Measurements from ENCODE around the gene STK17A.
A peak's percentile ranks its signal among the peaks of the same experiment; 100 is the strongest.
"Not testable (repeated sequence)": the region's sequence is repeated elsewhere in the genome, so short reads cannot be mapped to it uniquely, and the experiment has no call there.

The STK17A gene

DNA sequence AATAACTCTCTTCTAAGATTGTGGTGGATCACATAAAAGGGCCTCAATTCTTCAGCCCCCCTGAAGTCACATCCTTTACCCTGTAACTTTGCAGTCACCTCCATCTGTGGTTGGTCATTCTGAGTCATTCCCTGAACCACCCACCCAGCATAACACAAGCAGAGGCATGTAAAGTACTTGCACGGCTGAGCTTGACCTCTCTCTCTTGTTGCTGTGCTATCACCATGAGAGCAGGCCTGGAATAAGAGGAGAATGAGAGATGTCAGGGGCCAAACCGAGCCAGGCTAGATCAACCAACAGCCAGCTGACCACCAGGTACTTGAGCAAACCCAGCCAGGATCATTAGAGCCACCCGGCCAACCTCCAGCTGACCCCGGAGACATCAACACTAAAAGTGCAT is 13.5 kb upstream of the STK17A start:
- DNase-seq (ENCODE audit: low read depth) = peak; percentile 88

DNA sequence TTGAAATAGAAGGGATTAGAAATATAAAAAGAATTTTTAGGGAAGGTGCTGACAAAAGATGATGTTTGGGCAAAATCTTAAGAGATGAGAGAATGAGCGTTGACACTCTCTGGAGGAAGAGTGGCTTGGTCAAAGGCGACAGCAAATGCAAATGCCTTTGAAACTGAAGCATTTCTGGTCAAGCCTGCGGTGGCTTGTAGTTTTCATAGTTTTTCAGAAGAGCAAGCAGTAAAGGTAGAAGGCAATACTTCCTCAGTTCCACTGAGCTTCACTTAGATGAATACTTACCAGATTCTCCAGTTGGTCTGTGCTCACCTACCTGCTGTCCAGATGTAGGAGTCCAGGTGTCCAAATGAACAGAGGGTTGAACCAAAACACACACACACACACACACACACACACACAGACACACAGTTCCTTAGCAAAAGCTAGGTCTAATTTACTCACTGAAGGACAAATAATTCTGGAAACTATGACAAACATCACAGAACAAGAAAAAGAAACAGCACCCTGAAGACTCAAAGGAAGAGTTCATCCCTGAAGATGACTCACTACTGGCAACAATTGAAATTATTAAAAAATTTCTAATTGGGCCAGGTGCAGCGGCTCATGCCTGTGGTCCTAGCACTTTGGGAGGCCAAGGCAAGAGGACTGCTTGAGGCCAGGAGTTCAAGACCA is 12.1 kb upstream of the STK17A start:
- DNase-seq (ENCODE audit: low read depth) = no peak

DNA sequence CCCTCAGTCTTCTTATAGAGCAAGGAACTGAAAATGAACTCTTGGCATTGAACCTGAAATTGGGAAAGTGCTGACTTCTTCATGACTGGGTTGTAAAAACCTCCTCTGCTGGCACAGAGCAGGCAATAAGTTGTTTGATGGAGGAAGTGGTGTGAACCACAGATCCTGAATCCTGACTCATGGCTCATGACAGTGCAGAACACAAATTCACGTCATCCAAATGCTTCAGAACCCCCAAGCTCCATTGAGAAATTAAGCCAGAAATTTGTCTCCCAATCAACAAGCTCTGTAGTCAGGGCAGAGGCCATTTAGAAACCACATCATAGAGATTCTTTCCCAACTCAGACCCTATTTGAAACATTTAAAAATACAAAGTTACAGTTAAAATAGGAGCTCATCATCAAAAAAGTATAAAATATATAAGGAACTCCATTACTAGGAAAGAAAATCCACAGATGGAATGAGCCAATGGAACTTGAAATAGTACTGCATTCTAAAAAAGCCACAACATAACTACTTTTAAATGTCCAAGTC is 10.3 kb upstream of the STK17A start:
- peak; percentile 100 for DNase-seq (ENCODE audit: low read depth)

DNA sequence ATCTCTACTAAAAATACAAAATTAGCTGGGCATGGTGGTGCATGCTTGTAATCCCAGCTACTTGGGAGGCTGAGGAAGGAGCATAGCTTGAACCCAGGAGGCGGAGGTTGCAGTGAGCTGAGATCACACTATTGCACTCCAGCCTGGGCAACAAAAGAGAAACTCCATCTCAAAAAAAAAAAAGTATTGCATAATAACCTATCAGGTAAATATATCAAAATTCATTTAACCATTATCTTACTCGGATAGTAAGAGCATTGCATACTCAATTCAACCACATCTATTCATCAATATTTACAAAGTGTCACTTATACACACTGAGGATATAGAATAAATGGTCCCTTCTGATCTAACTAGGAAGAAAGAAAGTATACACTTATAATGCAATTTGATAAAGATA is 9.1 kb upstream of the STK17A start:
- DNase-seq (ENCODE audit: low read depth) = not testable (repeated sequence)

DNA sequence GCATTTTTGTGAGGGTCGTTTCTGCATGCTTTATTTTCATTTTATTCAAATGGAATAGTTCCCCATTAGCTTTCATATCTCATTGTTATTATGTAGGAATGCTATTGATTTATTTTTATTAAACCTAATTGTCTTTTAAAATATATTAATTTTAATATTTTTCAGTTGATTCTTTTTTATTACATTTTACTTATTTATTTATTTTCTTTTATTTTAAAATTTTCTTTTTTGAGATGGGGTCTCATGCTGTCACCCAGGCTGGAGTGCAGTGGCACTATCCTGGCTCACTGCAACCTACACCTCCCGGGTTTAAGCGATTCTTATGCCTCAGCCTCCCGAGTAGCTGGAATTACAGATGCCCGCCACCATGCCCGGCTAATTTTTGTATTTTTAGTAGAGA is 7.4 kb upstream of the STK17A start:
- no peak for DNase-seq (ENCODE audit: low read depth)

DNA sequence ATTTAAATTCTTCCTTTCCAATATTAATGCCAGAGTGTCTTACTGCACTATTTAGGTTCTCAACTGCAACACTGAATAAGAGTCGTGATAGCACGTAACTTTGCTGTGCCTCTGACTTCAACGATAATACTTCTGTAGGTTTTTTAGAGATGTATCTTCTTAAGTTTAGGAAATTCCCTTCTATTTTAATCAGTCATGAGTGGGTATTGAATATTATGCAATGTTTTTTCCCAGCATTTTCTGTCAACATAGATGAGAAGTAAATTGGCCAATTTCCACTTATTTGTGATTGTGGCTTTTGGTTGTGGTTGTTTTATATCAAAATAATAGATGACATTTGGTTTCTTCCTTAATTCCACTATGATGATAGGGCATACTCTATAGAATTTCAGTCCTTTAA is 6.7 kb upstream of the STK17A start:
- DNase-seq (ENCODE audit: low read depth) = no peak

DNA sequence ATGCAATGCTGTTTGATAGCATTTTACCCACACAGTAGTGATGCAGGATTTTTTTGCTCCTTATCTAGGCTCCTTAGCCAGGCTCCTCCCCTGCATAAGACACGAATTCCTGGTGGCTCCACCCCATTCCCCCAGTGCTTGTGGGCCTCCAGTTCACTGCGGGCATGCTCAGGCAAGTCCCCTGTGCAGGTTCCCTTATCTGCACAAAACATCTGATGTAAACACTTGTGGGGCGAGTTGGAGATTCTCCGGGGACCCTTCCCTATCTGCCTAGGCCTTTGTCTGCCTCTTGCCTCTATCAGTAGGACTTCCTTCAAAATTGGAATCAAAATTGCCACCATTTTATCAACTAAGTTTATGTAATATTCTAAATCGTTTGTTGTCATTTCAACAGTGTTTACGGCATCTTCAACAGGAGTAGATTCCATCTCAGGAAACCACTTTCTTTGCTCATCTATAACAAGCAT is 5.4 kb upstream of the STK17A start:
- DNase-seq (ENCODE audit: low read depth) = peak; percentile 89

DNA sequence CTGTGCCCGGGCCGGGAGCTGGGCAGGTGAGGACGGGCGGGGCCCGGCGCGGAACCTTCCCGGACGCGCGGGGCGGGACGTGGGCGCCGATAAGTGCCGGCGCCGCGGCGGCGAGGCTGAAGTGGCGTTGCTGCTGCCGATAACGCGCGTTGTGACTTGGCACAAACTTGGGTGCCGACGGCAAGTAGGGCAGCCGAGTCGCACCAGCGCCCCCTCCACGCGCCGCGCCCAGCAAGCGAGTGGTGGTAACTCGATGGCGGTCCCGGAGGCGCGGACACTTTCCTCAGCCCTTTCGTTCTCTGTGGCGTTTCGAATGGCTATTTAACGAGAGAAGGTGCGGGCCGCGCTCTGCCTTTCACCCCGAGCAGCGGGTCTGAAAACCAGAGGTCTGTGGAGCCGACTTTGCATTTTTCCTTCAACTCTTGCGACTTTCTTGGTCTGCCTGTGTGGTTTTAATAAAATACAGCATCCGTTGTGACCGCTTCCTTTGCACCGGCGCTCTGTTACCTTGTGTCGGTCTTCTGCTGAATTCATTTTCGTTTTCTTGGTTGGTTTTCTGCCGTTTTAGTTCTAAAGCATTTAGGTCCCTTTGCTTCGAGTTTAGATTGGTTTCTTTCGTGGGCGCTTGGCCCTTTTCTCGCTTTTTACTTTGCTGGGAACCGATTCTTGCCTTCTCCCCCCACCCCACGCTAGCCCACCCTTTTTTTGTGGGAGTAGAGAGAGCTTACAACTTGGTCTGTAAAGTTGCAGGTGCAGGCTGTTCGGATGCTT is 701 bp downstream of the STK17A start:
- no peak for DNase-seq (ENCODE audit: low read depth)

DNA sequence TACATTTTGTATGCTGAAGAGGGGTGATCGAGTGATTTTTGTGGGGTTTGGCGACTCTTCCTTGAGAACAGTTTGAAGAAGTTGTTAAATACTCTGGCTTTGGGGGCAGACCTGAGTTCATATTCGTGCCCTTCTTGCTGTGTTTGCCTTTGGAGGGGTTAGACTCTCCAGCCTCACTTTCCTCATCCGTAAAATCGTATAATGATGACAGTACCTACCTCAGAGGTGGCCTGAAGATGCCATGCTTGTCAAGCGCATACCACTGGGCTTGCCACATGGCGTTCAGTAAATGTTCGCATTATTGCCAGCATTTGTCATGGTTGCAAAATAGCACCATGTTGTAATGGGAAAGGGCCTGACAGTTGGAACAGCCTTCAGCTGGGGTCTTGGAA is 1.3 kb downstream of the STK17A start:
- peak; percentile 79 for DNase-seq (ENCODE audit: low read depth)

DNA sequence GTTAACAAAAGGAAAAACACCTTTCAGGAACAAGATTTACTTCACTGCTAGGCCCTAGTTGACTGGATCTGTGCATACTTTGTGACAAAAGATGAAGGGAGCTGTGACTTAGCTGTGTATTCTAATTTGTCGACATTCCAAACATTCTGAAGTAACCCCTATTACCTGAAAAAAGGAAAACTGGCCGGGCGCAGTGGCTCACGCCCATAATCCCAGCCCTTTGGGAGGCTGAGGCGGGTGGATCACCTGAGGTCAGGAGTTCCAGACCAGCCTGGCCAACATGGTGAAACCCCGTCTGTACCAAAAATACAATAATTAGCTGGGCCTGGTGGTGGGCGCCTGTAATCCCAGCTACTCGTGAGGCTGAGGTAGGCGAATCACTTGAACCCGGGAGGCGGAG is 1.8 kb downstream of the STK17A start:
- DNase-seq (ENCODE audit: low read depth) = not testable (repeated sequence)

DNA sequence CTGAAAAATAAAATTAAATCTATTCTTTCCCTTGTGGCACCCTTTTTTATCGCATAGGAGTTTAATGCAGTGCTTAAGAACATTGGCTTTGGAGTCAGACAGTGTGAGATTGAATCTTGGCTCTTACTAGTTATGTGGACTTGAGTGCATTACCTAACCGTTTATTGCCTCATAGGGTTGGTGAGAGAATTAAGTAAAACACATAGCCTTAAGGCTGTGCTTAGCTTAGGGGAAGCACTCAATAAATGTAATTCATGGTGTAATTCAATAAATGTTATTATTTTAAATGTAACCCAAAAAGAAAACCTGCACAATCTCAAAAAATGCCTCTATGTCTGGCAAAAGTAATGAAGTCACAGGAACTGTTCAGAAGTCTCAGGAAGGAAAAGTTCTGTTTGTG is 2.7 kb downstream of the STK17A start:
- peak; percentile 94 for DNase-seq (ENCODE audit: low read depth)

DNA sequence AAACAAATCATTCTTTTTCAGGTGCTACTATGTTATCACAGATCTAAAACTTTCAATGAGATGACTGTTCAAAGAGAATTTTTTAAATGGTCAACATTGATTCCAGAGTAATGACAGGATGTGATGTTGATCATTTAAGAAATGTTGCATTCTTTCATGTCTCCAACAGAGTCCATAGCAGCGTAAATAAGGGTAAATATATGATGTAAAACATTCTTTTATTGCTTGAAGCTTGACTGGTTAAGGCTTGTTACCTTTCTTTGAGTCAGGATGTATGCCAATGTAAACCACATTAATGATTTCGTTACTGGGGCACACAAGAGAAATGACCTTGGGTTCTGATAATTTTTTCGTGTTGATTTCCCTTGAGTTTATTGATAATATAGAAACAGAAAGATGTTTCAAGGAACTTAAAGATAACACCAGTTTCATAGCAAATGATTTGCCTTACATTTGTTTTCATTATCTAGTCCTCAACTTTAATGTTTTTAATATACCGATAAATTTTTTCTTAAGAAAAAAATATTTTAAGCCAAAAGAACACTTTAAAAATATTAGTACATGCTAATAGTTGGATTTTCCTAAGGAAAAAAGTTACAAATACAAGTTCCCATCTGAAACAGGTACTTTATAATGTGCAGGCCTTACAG is 3.5 kb downstream of the STK17A start:
- DNase-seq (ENCODE audit: low read depth) = peak; percentile 70

DNA sequence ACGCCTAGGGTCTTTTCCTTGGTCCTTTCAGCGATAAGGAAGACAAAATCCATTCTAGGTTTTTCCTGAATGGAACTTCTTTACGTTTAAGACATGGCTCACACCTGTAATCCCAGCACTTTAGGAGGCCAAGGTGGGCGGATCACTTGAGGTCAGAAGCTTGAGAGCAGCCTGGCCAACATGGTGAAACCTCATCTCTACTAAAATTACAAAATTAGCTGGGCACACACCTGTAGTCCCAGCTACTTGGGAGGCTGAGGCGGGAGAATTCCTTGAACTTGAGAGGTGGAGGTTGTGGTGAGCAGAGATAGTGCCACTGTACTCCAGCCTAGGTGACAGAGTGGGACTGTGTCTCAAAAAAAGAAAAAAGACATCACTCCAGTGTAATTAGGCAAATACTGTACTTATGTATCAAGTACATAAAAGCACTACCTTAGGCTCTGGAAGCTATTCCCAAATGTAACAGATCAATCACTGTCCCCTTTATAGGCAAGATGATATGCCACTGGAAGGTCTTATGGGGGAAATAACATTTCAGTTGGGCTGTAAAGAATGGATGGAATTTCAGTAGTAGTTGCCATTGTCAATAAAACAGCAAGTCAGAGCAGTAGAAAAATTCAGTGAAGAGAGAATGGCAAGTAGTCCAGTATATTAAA is 5.7 kb downstream of the STK17A start:
- DNase-seq (ENCODE audit: low read depth) = no peak

DNA sequence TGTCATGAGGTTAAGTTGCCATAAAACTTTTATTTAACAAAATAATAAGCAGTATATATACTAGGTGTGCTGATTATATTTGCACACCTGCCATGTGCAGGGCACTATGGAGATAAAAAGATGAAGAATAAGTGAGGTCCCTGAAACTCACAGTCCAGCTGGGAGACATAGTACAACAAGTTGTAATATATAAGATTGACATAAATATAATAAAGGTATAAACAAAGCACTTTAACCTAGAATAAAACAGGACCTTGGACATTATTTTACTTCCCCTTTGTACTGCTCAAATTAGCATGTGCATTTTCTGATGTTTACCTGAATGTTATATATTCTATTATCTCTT is 6.2 kb downstream of the STK17A start:
- DNase-seq (ENCODE audit: low read depth) = no peak

DNA sequence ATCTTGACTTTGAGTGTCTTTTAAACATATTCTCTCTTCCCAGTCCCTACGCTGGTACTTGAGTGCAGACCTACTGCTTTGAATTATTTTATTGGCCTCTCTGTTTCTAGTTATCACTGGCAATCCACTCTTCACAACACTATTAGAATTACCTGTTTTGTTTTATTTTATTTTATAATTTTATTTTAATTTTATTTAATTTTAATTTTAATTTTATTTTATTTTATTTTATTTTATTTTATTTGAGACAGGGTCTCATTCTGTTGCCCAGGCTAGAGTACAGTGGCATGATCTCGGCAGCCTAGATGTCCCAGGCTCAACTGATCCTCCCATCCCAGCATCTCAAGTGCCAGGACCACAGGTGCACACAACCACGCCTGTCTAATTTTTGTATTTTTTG is 6.8 kb downstream of the STK17A start:
- DNase-seq (ENCODE audit: low read depth) = no peak

DNA sequence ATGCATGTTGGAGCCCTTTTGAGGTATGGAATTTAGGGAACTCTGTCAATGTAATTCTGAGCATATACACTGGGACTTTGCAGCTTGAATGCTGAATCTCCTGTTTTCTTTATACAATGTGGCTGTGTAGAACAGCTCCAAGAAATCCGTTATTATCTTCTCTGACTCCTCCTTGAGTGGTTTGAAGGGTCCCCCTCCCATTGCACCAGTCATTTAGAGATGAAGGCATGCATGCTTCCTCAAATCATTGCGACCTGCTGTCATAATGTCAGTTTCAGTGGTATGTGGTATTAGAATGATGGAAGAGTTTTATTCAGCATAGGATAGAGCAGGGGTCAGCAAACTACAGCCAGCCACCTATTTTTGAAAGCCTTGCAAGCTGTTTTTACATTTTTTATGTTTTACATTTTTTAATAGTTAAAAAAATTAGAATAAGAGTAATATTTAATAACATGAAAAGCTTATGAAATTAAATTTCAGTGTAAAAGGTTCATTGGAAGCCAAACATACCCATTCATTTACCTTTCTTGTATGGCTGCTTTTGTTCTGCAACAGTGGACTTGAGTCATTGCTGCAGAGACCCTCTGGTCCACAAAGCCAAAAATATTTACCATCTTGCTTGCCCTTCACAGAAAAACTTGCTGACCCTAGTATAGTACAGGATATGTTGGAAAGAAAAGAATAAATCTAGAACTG is 8.1 kb downstream of the STK17A start:
- no peak for DNase-seq (ENCODE audit: low read depth)

DNA sequence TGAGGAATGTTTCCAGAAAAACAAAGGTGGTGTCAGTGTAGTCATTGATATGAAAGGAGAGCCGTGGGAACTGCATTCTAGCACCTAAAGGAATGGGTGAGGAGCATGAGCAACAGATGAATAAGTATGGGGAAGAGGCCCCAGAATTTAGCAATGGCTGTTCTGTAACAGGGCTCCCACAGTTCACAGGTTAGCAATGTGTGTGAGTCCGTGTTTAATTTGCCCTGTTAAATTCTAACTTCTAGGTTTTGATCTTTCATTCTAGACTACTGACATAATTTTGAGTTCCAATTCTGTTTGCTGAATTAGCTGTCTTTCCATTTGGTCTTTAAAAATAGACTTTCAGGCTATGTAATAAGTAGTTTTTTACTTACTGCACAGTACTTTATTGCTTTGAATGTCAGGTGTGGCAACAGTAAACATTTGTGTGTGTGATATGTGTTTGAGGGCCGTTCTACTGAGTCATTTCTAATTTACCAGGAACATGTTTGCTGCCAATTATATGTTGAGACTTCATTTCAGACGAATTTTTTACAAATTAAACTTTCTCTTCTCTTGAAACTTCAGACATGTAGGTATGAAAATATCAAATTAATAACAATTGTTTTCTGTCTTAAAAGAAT is 8.8 kb downstream of the STK17A start:
- DNase-seq (ENCODE audit: low read depth) = peak; percentile 64

DNA sequence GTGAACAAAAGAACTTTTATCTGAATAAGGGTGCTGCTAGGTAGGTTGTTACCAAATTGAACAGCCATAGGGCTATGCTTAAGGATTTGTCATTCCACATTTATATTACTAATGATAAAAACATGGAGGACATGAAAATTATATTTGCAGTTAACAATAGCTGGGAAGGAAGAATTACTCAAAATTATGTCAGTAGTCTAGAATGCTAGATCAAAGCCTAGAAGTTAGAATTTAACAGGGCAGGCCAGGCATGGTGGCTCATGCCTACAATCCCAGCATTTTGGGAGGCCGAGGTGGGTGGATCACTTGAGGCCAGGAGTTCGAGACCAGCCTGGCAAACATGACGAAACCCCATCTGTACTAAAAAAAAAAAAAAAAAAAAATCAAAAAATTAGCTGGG is 9.4 kb downstream of the STK17A start:
- no peak for DNase-seq (ENCODE audit: low read depth)

DNA sequence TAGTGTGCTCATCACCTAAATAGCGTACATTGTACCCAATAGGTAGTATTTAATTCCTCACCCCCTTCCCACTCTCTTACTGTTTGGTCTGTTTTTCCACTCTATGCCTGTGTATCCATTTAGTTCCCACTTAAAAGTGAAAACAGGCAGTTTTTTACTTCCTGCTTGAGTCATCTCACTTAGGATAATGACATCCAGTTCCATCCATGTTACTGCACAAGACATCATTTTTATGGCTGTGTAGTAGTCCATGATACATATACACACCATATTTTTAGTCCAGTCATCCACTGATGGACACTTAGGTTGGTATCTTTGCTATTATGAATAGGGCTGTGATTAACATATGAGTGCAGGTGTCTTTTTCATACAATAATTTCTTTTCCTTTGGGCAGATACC is 10.1 kb downstream of the STK17A start:
- no peak for DNase-seq (ENCODE audit: low read depth)

DNA sequence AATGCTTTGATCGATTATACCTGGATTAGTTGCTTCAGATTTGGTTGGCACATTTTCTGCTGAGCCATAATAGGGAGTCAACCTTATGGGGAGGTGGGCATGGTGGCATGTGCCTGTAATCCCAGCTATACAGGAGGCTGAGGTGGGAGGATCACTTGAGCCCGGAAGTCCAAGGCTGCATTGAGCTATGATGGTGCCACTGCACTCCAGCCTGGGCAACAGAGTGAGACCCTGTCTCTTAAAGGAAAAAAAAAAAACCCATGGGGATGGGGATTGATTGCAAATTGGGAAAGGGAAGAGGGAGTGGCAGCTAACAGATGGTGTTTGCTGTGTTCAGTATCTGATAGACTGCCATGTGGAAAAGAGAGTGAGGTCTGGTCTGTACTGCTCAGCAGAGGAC is 11.1 kb downstream of the STK17A start:
- no peak for DNase-seq (ENCODE audit: low read depth)

DNA sequence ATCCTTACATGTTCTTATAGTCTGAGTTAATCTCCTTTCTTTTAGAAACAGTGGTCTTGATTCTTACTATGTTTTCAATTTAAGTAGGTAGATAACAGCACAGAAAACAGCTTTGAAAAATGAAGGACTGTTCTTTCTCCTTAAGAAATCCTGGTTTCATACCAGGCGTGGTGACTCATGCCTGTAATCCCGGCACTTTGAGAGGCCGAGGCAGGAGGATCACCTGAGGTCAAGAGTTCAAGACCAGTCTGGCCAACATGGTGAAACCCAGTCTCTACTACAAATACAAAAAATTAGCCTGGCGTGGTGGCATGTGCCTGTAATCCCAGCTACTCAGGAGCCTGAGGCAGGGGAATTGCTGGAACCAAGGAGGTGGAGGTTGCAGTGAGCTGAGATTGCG is 13.5 kb downstream of the STK17A start:
- peak; percentile 59 for DNase-seq (ENCODE audit: low read depth)
